Activated CD8-positive, alpha-beta memory T cell treated with anti-CD3 and anti-CD28 coated beads, Interleukin-2, amount 50 U/mL, for 1 hour (primary cell): ENCODE results near the gene GORASP1.

ENCODE experiments used
- DNase-seq: peaks from one replicate; pipeline ENCODE4 v3.0.0-alpha.2; 2020; ENCODE audit errors: extremely low read depth

GORASP1 gene

DNA sequence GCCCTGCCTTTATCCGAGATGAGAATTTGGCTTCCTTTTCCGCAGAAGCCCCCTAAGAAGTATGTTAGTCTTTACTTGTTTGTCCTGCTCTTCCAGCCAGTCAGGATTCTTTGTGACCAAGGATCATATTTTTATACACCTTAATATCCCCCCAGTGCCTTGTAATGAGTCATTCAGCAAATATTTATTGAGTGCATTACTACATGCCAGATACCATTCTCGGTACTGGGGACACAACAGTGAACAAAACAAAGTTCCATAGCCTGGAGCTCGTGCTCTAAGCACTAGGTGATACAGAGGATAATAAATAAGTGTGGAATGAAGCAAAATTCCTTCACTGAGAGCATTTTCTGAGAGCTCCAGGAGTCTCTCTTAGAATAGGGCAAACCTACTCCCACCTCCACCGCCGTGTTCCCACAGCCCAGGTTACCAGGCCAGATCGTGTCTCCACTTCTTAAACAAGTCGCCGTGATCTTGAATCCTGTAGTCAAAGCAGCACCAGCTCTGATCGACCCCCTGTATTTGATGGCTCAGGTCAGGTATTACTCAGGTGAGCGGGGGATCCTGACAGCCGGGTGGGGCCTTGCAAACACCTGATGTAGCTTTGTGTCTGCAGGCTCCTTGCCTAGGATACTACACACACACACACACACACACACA, 18.5 kb upstream of the GORASP1 start:
- DNase-seq: no peak

DNA sequence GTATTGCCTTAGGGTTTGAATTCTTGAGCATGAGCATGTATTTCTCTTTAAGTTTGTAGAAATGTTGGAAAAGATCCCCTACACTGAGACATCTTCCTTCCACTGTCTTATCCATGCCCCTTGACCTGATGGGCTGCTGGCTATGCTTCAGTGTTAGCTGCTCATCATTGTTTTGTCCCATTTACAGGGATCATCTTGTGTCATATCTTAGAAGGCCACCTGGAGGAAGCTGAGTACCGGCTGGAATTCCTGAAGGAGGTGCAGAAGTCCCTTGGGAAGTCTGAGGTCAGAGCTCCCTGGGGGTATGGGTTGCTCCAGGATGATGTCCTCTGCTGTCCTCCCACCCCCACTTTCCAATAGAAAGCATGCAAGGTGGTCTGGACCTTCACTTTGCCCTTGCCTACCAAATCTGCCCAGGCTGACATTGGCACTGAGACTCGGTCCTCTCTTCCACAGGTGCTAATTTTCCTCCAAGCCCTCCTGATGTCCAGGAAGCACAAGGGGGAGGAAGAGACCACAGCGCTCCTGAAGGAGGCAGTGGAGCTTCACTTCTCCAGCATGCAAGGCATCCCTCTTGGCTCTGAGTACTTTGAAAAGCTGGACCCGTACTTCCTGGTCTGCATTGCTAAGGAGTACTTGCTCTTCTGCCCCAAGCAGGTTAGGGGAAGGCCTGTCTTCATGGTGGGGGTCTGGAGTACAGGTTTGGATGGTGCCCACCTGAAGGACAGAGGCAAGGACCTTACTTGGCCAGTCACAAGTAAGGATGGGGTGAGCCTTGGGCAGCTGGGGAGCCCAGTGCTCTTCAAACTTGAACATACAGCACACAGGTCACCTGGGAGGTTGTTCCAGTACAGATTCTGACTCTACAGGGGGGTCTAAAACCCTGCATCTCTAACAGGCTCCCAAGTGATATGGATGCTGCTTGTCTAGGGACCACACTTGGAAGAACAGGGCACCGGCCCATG, 17.7 kb upstream of the GORASP1 start:
- no peak for DNase-seq

DNA sequence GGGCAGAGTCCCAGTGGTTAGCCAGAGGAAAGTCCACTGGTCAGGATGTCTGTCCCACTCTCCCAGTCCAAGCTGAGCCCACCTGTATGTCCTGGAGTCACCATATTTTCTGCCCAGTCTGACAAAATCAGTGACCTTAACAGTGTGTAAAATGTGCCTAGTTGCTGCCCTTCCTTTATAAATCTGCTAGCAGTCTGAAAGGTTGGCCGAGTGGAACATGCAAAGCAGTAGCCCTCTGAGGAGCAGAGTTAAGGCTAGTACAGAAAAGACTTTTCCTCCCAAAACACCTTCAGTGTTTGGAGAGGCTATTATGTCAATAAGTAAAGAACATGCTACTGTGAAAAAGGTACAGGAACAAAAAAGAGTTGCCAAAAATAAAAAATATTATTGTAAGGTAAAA, 15.4 kb upstream of the GORASP1 start:
- DNase-seq: no peak

GRCh38 chr3:39121621-39122020, 14.2 kb upstream of the GORASP1 start:
- no peak for DNase-seq

DNA sequence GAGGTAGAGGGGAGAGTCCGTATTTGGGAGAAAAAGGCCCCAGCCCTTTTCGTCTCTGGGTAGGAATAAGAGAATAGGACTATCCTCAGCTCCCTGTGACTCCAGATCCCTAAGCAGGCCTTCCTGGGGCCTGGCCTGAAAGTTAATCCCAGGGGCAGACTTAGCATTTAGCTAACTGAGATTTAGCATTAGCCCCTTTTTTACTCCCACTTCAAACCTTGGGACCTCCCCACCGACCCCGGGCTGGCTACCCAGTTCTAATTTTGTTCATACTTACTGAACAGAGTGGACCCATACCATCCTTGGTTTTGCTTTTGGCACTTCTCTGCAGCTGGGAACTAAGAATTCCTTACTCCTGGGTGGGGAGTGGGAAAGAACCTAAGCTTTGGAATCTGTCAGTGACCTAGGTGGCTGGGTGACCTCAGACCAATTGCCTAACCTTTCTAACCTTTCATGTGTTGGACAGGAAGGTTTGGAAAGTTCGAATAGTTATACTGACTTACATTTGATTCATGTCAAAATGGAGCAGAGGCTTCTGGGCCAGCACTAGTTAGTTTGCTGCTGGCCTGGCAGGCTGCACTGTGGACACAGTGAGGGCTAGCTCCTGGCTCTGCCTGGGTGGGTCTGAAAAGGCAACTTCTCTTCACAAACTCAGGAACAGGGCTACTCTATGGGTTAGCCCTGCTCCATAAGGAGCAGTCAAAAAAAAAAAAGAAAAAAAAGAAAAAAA, 11.7 kb upstream of the GORASP1 start:
- DNase-seq: no peak

GRCh38 chr3:39118079-39118478, 10.7 kb upstream of the GORASP1 start:
- no peak for DNase-seq

DNA sequence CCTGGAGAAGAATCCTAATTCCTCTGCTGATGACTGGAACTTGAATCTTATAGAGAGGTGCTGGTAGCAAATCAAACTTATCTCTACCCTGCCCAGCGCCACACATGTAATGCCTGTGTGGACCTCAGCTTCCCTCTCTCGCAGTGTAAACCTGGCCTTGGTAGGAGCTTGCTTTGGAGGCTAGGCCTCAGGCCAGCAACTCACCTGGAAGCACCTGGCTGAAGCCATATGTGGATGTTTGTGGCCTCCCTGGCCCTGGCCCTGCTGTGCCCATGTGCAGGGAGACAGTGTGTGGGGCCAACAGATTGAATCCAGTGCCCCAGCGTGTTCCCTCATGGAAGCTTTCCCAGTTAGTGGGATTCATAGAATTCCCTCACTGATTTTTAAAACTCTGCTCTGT, 8.4 kb upstream of the GORASP1 start:
- no peak for DNase-seq

DNA sequence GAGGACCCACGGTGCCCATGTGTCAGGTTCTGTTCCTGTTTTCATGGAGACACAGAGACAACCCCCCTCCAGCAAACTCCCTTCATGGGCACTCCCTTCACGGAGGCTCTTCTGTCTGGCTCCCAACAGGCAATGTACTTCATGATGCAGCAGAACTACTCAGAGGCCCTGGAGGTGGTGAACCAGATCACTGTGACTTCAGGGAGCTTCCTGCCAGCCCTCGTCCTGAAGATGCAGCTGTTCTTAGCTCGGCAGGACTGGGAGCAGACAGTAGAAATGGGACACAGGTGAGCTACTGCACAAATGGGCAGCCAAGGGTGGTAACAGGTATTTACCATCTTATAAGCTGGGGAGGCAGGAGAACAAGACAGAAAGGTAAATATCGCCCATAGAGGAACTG, 7.0 kb upstream of the GORASP1 start:
- DNase-seq: no peak

GRCh38 chr3:39113291-39113690, 5.9 kb upstream of the GORASP1 start:
- DNase-seq: no peak

GRCh38 chr3:39112535-39112934, 5.1 kb upstream of the GORASP1 start:
- no peak for DNase-seq

DNA sequence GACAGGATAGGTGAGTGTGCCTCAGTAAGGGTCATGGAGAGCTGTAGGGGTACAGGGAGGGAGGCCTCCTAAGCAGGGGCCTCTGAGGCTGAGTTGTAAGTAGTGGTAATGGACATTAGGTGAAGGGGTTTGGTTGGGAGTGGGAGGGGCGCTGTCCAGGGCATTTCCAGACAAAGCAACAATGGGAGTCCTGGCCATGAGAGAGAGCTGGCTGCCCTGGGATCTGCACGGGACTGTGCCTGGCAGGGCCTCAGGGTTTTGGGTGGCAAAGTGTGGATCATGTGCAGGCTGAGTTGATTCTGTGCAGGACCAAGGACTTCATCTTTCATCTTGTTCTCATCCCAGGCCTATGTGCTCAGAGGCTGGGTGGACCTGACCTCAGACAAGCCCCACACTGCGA, 4.7 kb upstream of the GORASP1 start:
- DNase-seq: no peak

DNA sequence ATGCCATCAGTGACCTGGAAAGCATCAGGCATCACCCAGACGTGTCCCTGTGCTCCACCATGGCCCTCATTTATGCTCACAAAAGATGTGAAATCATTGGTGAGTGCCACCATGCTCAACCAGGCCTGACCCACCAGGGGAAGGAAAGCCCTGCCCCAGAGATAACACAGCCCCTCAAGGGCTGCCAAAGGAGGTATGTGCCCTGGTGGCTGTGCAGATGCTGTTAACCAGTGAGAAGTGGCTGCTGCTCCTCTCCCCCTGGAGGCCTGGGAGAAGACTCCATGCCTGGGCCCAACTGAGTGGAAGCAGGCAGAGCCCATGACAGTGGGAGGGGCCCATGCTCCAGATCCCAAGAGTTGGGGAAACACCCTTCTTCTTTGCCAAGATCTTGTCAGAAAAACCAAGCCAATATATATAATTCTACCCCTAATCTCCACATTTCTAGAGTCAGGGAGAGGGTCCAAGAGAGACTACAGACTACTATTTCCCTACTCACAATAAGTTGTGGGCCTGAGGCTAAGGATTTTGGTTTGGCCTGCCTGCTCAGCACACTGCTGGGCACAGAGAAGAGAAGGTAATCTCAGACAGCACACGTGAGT, 2.7 kb upstream of the GORASP1 start:
- DNase-seq: no peak

DNA sequence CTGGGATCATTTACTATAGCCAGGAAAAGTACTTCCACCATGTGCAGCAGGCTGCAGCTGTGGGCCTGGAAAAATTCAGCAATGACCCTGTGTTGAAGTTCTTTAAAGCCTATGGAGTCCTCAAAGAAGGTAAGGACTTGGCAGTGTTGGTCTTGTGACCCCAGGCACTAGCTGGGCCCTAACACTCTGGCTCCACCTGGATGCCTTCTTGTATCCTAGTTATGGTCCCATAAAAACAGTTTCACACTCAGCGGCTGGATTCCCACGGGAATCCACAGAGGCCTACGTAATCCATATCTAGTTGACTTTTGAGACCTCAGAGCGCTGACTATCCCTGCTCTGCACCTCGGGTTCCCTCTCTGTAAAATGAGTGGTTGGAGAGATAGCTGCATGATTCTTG, 1.7 kb upstream of the GORASP1 start:
- no peak for DNase-seq

DNA sequence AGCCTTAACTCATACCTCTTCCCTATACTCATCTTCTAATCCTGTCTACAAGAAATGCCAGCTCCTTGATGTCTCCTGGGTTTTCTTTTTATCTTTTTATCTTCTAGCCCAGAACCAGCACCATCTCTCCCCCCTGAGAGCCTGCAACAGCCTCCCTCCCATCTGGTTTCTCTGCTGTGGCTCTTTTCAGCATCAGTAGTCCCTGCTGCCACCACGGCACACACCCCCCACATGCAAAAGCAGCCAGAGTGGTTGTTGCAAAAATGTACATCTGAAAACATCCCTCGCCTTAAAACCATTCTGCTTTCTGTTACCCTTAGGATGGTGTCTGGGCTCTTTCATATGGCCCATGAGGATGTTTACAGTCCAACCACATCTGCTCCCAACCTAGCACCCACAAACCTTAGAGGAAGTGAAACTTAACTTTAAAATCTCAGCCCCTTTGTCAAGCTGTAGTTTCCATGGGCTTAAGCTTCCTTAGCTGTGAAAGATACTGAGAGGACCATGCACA, 828 bp upstream of the GORASP1 start:
- DNase-seq: no peak

GRCh38 chr3:39106851-39107387, 508 bp downstream of the GORASP1 start:
- no peak for DNase-seq

GRCh38 chr3:39106281-39106811, 1.1 kb downstream of the GORASP1 start:
- DNase-seq: no peak

DNA sequence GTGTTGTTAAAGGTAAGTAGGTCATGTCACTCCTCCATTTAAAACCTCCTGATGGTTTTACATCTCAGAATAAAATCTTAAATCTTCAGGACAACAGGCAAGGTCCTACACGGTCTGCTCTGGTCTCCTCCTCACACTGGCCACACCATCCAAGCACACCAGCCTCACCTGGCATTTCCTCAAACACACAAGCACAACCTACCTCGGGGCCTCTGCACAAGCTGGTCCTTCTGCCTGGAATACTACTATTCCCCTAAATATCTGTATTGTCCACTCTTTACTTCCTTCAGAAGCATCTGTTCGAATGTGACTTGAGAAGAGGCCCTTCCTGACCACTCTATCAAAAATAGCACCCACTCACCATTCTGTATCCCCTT, 1.8 kb downstream of the GORASP1 start:
- no peak for DNase-seq

DNA sequence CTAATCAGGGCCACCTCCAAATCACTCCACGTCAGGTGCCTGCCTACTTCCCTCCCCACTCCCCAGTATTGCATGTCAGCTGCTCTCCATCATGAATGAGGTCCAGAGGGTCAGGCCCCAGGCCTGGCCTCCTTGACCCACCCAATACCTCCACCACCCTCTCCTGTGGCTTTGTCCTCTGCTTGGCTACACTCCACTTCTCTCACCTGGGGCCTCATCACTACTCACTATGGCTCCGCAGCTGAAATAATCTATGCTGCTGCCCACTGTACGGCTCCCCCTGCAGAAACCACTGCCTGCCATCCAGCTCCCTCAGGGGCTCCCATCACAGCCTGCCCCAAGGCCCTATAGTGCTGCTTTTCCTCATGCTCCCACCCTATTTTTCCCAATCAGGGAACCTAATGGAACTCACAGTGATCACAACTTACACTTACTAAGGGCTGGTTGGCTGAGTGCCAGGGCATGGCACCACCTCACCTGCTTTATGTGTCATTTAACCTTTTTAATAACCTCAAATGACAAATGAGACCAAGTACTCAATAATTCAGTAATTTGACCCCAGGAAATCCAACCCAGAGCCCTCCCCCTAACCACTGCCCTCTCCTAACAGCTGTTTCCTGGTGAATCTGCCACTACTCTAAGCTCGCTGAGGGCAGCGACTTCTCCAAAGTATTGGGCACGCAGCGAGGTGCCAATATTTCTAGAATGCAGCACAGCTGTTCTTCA, 2.3 kb downstream of the GORASP1 start:
- DNase-seq: no peak

DNA sequence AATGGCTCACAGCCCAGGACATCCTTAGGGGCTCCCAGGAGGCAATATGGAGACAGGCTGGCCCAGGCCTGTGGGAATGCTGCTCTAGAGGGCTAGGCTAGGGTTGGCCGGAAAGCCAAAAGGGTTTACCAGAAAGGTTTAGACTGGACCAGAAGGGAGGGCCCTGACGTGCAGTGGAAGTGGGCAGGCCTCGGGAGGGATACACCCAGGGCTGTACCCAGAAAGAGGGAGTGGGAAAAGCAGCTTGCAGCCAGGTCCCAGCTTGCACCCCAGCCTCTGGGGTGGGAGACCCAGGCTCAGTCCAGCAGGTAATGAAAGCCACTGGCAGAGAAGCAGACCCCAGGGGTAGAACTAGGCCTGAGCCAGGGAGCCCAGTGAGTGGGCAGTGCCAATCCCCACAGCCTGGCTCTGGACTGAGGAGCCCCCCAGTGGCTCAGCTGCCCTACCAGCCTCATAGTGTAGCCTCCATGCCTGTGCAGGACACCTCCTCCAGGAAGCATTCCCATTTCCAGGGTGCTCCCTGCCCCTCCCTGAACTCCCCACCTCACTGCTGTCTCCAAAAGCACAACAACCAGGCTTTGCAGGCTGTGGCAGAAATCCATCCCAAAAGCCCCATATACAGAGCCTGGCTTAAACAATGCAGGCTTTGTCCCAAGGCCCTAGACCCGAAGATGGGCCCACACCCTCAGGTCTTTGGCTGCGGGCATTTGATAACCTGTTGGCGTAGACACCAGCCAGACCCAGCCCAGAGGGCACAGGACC, 3.5 kb downstream of the GORASP1 start:
- DNase-seq: no peak

DNA sequence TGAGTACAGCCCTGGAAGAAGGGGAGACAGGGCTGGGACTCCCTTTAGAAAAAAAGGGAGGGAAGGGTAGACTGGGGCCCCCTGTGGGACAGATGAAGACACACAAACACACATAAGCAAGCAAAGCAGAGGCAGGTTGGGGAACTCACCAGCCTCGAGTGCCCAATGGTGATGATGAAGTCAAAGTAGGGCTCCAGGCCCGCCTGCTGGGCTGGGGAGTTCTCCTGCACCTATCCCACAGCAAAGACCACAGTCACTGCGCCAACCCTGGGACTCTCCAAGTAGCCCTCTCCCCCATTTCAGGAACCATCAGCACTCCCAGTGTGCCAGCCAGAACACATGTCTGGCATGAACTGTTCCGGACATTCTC, 4.1 kb downstream of the GORASP1 start:
- DNase-seq: no peak
